Upper lobe of left lung (tissue), 4 donors: Measurements from ENCODE around the gene LHFPL3.

Experiments used
- POLR2A ChIP-seq, 4 donors: fragments of 450-650 bp; IDR thresholded peaks; one replicate each; pipeline ENCODE4 v1.5.1; 2016 to 2017; ENCODE audit warnings: antibody characterized with exemption in 4 of 4, mild to moderate bottlenecking in 2 of 4
- POLR2AphosphoS5 ChIP-seq, 2 donors: sonication (generic); formaldehyde crosslinking; IDR thresholded peaks; one replicate each; pipeline ENCODE4 v1.5.1; 2017; ENCODE audit warnings: antibody characterized with exemption in 2 of 2
- TF ChIP-seq, protein P1 (sequence below), 6 experiments: fragments of 450-650 bp in 4 of 6; fragments of 200-600 bp in 2 of 6; sonication (generic) in 2 of 6; IDR thresholded peaks; one replicate each; pipeline ENCODE4 v1.5.1; 2016 to 2019; ENCODE audit warnings: antibody characterized with exemption in 6 of 6

DNA sequence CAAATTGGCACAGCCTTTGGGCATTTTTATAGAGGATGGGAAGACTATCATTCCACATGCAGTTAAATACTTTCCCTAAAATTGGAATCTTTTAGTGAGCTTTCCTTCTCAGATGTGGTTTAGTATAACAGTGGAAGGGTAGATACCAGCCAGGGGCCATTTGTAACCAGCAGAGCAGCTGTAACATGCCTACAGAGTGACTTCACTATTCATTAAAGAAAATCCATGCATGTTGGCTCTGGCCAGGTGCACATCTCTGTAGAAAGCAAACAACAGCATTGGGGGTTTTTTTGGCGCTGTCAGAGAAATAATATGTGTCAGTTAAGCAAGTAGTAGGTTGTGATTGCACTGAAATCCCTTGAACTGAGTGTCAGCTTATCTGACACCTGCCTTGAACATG lies 115.6 kb downstream of the LHFPL3 start:
- TF ChIP-seq, protein P1, sequence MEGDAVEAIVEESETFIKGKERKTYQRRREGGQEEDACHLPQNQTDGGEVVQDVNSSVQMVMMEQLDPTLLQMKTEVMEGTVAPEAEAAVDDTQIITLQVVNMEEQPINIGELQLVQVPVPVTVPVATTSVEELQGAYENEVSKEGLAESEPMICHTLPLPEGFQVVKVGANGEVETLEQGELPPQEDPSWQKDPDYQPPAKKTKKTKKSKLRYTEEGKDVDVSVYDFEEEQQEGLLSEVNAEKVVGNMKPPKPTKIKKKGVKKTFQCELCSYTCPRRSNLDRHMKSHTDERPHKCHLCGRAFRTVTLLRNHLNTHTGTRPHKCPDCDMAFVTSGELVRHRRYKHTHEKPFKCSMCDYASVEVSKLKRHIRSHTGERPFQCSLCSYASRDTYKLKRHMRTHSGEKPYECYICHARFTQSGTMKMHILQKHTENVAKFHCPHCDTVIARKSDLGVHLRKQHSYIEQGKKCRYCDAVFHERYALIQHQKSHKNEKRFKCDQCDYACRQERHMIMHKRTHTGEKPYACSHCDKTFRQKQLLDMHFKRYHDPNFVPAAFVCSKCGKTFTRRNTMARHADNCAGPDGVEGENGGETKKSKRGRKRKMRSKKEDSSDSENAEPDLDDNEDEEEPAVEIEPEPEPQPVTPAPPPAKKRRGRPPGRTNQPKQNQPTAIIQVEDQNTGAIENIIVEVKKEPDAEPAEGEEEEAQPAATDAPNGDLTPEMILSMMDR (IDR thresholded peaks at IDR 0.05), result no peak
- TF ChIP-seq POLR2AphosphoS5 (IDR thresholded peaks at IDR 0.05) (no peak), POLR2A (IDR thresholded peaks at IDR 0.05) (no peak)
